Pulmonary artery endothelial cell (primary cell): Measurements from ENCODE around the gene LCA5. TPM values are rescaled to one million over a fixed set of nuclear protein-coding genes. Genes with fewer than 3 reads are reported as not detected.
"Not testable (repeated sequence)": the region's sequence is repeated elsewhere in the genome, so short reads cannot be mapped to it uniquely, and the experiment has no call there.

ENCODE experiments used
- DNase-seq: peaks from one replicate; pipeline ENCODE4 v3.0.0-alpha.2; 2011; ENCODE audit warnings: low read depth, low spot score
- total RNA-seq: library from RNA; depleted of rRNA; stranded (reverse); fragments of >200 nt; gene quantifications from 2 replicates; pipeline ENCODE4 v1.2.3, GENCODE V29; 2014

Gene LCA5
- total RNA-seq, 1 donor from 2014 or later: 4.3 TPM

DNA sequence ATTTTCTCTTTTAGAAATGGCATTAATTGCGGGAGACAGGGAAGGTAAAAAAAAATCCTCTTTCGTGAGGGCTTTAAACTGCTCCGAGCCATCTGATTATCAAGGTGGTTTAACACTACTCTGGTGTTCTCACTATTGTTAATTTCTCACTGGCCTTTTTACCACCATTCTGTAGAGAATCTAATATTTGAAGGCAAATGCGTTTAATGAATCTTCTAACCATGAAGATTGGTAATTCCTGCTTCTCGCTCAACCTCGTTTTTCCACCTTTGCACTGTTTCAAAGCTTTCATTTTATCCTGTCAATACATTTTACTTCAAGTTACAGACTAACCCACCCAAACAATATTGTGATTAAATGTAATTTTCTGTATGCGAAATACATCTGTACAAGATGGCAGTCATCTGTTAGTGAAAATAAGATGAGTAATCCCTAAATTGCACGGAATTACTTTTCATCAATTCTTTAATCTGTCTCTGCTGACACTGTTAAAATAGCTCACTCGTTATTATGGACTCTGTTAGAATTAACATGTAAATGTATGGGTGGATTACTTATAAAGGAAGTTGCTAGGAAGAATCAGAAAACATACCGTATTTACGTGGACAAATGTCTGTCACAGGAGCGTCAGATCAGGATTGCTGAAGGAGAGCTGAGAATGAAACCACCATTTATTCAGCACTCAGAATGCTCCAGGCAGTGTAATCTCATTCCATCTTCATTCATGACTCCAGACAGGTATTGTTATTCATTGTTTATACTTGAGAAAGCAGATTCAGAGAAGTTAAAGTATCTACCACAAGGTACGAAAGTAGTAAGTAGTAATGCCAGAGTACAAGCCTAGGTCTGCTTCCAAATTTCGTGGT is 1.1 kb upstream of the LCA5 start:
- no peak for DNase-seq

DNA sequence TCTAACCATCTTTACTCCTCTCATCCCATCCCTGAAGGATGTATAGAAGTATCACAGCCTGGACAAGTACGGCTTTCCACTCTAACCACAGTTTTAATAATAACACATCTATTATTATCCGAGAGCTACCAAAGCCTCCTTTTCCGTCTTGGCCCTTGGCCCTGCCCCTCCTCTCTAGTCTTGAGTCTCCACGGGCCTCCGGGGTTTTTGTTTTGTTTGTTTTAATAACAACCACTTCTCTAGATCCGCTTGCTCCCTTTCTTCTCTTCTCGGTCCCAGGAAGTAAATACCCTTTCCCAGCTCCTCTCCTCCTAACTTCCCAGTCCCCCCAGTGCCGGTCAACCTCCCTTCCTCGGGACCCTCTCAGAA is 661 bp downstream of the LCA5 start:
- no peak for DNase-seq

GRCh38 chr6:79529567-79529966 is 7.7 kb downstream of the LCA5 start:
- not testable (repeated sequence) for DNase-seq

DNA sequence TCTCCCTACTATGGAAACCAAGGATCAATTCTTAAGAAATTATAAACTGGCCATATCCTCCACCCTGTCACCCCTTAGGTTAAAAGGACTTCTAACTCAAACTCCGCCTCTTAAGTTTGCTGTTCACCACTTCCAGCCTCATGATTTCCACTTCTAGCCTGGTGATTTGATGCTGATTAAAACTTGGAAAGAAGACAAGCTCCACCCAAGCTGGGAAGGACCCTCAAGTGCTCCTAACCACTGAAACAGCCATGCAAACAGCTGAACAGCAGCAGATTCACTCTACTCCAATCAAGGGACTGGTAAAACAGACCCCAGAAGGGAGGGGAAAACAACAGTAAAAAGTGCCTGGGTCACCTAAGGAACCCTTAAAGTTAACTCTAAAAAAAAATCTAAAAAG is 10.3 kb downstream of the LCA5 start:
- DNase-seq: no peak

DNA sequence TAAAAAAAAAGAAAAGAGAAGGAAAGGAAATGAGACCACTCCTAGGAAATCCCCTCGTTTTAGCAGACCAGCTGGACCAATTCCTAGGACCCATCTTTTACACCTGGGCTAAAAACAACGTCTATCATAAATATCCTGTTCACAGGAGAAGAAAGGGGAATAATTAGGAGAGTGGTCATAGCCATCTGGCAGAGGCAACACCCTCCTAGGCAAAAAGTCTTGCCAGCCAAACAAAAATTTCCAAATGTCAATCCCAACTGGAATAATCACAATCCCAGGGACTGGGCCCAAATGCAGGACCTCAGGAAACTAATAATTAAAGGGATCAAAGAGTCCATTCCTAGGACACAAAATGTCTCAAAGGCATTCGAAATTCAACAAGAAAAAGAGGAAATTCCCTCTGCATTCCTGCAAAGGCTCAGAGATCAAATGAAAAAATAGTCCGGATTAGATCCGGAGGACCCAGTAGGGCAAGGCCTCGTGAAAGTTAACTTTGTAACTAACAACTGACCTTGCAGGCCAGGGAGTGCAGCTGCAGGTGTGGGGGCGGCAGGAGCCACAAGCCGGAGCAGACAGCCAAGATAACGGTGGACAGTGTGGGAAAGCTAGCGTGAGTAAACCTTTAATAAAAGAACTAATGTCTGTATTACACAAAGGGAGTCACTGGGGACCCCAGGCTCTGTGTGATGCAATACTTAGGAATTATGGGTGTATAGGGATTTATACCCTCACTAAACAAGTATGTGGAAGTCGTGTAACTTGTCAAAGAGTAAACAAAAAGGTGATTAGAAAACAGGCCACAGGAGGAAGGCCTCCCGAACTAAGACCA is 11.7 kb downstream of the LCA5 start:
- DNase-seq: no peak

DNA sequence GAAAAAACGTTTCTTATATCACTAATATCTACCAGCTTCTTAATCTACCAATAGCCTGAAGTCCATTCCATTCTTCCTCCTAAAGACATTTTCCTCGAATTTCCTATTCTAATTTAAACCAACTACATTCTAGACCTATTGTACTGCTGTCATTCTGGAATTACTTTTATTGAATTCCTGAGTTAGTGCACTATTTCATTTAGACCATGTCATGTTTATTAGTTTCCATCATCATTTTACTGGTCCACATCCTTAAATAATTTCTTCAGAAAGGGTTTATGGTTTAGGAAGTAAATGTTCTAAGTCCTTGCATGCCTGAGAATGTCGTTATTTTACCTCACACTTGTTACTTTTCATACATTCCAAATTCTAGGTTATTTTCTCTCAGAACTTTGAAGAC is 13.2 kb downstream of the LCA5 start:
- DNase-seq: no peak

GRCh38 chr6:79522609-79523008 is 14.6 kb downstream of the LCA5 start:
- no peak for DNase-seq

- DNase-seq: no peak
Measured at GRCh38 chr6:79520534-79520933, 16.7 kb downstream of the LCA5 start.

GRCh38 chr6:79518842-79519241 is 18.4 kb downstream of the LCA5 start:
- no peak for DNase-seq

- DNase-seq: no peak
Measured at GRCh38 chr6:79515436-79515835, 21.8 kb downstream of the LCA5 start.

- no peak for DNase-seq
Measured at GRCh38 chr6:79513111-79513510, 24.1 kb downstream of the LCA5 start.

DNA sequence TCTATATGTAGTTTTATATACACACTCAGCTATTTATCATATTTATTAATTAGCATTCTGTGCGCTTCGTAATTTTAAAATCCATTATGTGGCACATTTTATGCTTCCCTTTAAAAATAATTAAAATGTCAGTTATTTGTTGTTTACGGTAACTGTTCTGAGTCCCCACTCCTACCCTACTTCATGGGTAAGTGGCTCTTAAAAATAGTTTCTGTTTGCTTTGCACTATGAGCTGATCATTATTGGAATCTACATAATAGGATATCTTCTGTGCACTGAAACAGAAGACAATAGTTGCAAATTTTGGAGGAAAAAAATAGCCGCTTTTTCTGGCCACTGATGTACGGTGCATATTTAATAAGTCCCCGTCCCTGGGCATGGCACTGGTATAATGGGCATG is 25.2 kb downstream of the LCA5 start:
- DNase-seq: no peak

DNA sequence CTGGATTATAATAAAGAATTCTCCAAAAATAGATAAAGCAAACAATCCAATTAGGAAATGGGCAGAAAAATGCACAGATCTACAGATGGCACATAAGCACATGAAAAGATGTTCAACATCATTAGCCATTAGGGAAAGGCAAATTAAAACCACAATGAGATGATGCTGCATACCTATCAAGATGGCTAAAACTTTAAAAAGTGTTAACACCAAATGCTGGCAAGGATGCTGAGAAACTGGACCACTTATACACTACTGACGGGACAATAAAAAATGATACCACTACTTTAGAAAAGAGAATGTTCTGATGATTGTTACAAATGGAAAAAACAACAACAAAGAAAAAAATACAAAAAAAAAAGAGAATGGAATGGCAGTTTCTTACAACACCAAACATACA is 26.5 kb downstream of the LCA5 start:
- DNase-seq: no peak

DNA sequence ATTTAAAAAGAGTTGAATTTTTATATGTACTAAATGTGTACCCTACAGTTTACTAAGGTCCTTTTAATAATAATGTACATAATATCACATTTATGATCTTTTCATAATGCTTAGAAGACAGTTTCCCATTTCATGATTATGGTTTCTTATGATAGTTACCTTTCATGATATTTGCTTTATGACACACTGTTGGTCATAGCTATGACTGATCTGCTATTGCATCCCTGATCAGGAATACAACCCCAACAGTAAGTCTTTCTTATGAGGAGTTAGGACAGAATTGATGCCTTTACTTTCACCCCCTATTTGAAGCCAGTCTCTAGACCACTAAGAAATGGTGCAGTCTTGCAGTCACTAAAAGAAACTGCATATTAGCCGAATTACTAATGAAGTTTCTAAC is 31.0 kb downstream of the LCA5 start:
- DNase-seq: no peak

DNA sequence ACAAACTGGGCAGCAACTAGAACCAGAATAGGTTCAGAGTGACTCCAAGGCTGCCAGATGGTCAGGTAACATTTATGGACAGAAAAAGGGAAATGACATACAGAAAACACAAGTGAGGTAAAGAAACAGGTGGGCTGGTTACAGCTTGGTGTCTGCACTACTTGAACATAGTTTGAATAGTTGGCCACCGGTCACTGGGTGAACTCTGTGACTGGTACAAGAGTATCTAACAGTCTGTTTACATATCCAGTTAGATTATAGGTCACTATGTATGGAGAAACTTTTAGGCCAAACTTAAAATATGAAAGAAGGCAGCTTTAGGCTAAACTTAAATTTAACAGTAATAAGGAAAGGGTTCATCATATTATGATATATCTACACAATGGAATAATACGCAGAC is 32.9 kb downstream of the LCA5 start:
- DNase-seq: no peak

- DNase-seq: no peak
Measured at GRCh38 chr6:79498842-79499241, 38.4 kb downstream of the LCA5 start.

GRCh38 chr6:79495246-79495645 is 42.0 kb downstream of the LCA5 start:
- DNase-seq: no peak

- no peak for DNase-seq
Measured at GRCh38 chr6:79494841-79495240, 42.4 kb downstream of the LCA5 start.

DNA sequence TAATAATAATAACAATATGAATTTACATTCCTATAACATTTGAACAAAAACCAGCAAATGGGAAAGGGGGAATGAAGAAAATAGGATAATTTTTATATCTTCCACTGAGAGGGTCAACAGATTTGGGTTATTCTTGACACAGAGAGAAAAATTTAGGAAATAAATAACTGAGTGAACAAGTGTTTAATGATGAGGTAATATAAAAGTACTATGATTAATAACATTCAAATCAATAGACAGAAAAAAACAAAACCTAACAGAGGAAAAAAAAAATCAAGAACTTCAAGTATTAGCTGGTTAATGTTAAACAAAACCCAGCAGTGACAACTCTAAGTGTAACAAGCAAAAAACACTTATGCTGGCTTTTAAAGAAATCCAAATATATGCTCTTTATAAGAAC is 66.5 kb downstream of the LCA5 start:
- no peak for DNase-seq

DNA sequence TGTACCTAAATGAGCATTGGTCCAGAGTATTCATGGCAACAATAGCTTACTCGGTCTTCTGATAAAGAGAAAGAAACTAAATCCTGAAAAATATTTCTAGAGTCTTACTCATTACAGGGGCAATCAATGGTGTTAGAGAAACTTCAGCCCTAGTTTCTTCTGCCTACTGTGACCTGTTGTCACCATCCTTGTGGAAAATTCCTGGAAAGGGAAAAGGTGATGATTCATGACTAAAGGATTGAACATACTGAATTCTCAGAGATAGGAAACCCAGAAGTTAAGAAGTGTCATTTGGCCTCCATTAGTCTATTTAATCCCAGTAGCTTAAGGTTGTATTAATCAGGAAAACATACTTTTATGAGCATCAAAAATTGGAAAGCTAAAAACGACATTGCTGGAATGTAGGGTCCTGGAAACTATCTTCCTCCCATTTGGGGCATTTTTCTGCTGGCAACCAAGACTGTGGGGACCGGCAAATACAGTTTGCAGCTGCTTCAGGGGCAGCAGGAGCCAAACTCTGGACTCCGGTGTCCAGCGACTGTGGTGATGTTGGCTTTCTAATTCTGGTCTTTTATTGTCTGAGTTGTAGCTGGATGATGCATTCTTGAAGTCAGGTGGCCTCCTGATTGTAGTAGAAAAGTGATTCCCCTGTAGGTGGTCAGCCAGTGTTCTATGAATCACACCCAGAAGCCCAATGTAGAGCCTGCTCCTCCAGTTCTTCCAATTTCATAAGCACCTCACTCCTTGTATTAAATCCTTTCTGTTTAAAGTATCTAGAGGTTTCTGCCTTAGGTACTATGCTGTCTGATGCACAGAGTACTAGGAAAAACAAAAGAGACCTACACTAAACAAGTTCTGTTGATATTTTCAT is 67.6 kb downstream of the LCA5 start:
- DNase-seq: no peak

GRCh38 chr6:79468587-79468986 is 68.6 kb downstream of the LCA5 start:
- DNase-seq: no peak

DNA sequence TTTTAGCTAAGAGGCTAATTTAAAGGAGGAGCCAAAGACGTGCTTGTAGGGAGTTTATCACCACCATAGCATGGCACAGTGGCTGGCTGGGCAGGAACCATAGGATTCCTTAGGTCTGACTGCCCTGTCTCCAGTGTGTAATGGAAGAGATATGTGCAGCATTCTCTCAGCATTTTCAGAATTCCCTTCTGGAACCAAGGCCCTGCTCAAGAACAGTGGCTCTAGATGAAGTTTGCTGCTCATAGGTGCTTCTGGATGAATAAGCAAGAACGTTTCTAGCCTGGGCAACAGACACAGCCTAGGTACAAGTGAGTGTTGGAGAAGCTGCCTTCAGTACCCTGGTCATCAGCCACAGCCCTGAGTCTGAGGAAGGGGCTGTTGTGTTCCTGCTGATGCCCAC is 69.1 kb downstream of the LCA5 start:
- no peak for DNase-seq
